Measurements from ENCODE around the gene IL4R. TPM values are rescaled to one million over a fixed set of nuclear protein-coding genes. Genes with fewer than 3 reads are reported as not detected.

The IL4R gene
- total and polyA plus RNA-seq, 2 of the 13 experiments (the other 11 are each of a cell fraction or from before 2014, with no cell fraction given) = 15.9 to 49.6 TPM

DNA sequence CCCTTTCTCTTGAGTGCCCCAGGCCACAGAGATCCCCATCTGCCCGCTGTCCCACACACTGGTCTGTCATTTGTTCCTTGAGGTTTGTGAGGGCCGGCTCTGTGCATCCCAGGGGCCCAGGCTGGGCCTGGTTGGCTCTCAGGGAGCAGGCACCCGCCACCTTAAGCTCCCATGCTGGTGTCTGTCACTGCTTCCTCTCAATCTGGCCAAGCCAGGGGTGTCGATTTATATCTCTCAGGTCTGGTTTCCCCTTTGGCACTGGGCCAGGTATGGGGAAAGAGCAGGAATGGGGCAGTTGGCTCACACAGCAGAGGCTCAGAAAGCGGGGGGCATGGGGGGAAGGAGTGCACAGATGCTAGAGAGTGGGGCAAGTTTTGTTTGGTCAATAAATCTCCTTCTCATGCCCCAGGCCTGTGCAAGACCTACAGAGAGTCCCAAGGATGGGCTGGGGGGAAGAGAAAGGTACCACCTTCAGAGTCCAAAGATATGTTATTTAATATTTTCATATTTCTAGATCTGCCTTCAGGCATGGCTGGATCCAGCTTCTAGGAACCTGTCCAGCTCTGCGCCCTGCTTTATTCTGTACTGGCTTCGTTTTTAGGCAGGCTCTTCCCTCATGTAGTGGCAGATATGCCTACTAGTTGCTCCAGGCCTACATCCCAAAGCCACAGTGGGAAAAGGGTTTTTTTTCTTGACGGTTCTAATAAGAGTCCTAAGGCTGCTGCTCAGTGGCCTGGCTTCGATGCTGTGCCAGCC lies 34.3 kb downstream of the IL4R start:
- BruUV-seq (replicated peaks) = no TSS peak
- in situ Hi-C loops (cut with HindIII; ENCODE audit: extremely low pct_ligation_motif_present, low pct_unique_long_range_greater_than_20kb) (no loop called here), intact Hi-C loops (cut with micrococcal nuclease; ENCODE audit: unreplicated experiment) (no loop called here)
- ATAC-seq (no peak; the same call in 2 of the 3 replicates), FAIRE-seq (no peak), DNase-seq (ENCODE audit: low spot score) (no peak)
- H2AFZ ChIP-seq (ENCODE audit: low read length) = no peak overlapping the region
- H3K9ac ChIP-seq (ENCODE audit: insufficient read depth, low read depth, low read length) = no peak overlapping the region
- no peaks in the 10 kb centered on the region for H3K79me2 ChIP-seq (ENCODE audit: insufficient read depth, low read length)
- H3K27me3 ChIP-seq (ENCODE audit: control insufficient read depth in 1 of 2, insufficient read depth in 2 of 2, low read length in 2 of 2) = no peaks in the 10 kb centered on the region
- no peaks in the 10 kb centered on the region for H3K4me1 ChIP-seq (ENCODE audit: insufficient read depth, low read length)
- H4K20me1 ChIP-seq (ENCODE audit: insufficient read depth, low read length) = no peaks in the 10 kb centered on the region
- CTCF ChIA-PET (ENCODE audit: low intra/inter-chr PET ratio, low total read pairs) = no interaction called here
- H3K4me3 ChIP-seq (replicated peaks in 1 of 3; ENCODE audit: insufficient read depth in 1 of 3, low read depth in 2 of 3, low read length in 3 of 3) = no peak overlapping the region
- no peak overlapping the region for H3K4me2 ChIP-seq (ENCODE audit: low read depth, low read length)
- no peaks in the 10 kb centered on the region for H3K9me3 ChIP-seq (ENCODE audit: low read length)
- POLR2A ChIA-PET = no interaction called here
- no peak for TF ChIP-seq TRIM24 (CRISPR knock-in tag; IDR thresholded peaks at IDR 0.05)
- TF ChIP-seq E2F1 (CRISPR knock-in tag; IDR thresholded peaks at IDR 0.05) = no peak
- TF ChIP-seq SKI (IDR thresholded peaks at IDR 0.05; ENCODE audit: partially characterized antibody) = no peak
- TF ChIP-seq MTF2 (CRISPR knock-in tag; IDR thresholded peaks at IDR 0.05; ENCODE audit: borderline replicate concordance) = no peak
- peak; percentile 97 for TF ChIP-seq ZNF329 (CRISPR knock-in tag; IDR thresholded peaks at IDR 0.05; ENCODE audit: low read depth)
- no peak for TF ChIP-seq EEA1 (CRISPR knock-in tag; IDR thresholded peaks at IDR 0.05; ENCODE audit: borderline replicate concordance)
- 0 out of 2 replicates have a peak, but pooled peaks have one; percentile 28 for TF ChIP-seq LCORL (IDR thresholded peaks at IDR 0.05)
- no peak for TF ChIP-seq LCORL (CRISPR knock-in tag; IDR thresholded peaks at IDR 0.05)
- TF ChIP-seq SRY (CRISPR knock-in tag; IDR thresholded peaks at IDR 0.05) = no peak
- H3K27ac ChIP-seq (ENCODE audit: extremely low read length, insufficient read depth, low read length) = no peak overlapping the region
- whole genome bisulfite sequencing (ENCODE audit: low lambda C conversion rate) = 88% methylated on average over 9 of the region's 9 CpGs
- H3K36me3 ChIP-seq (replicated peaks in 1 of 2; ENCODE audit: control insufficient read depth in 1 of 2, insufficient read depth in 2 of 2, low read length in 2 of 2) = peaks cover 27 to 63% of the 10 kb centered on the region in 2 experiments

All from HepG2 (cell line).